HEK293 (cell line): ENCODE results near the gene KRT13.

ENCODE experiments used
- CTCF ChIP-seq: fragments of 450-650 bp; formaldehyde crosslinking; IDR thresholded peaks from 2 replicates; pipeline ENCODE4 v1.5.1; 2016; ENCODE audit warnings: missing biosample characterization, missing genetic modification characterization
- MYNN ChIP-seq: fragments of 450-650 bp; formaldehyde crosslinking; IDR thresholded peaks from 2 replicates; pipeline ENCODE4 v1.5.1; 2016; ENCODE audit warnings: missing biosample characterization, missing genetic modification characterization, borderline replicate concordance
- YY1 ChIP-seq: fragments of 450-650 bp; formaldehyde crosslinking; IDR thresholded peaks from 2 replicates; pipeline ENCODE4 v1.5.1; 2018; ENCODE audit warnings: missing biosample characterization, missing genetic modification characterization
- ZBTB7A ChIP-seq: fragments of 450-650 bp; formaldehyde crosslinking; IDR thresholded peaks from 2 replicates; pipeline ENCODE4 v1.5.1; 2016; ENCODE audit warnings: low read depth, missing biosample characterization, missing genetic modification characterization
- ZNF248 ChIP-seq: fragments of 450-650 bp; formaldehyde crosslinking; IDR thresholded peaks from 2 replicates; pipeline ENCODE4 v1.5.1; 2017; ENCODE audit warnings: missing biosample characterization, missing genetic modification characterization
- ZNF830 ChIP-seq: fragments of 450-650 bp; IDR thresholded peaks from 2 replicates; pipeline ENCODE4 v1.5.0; 2018; ENCODE audit warnings: missing biosample characterization, missing genetic modification characterization, low read depth, mild to moderate bottlenecking, moderate library complexity

- no peak for TF ChIP-seq CTCF (tag by site-specific recombination)
- TF ChIP-seq YY1 (tag by site-specific recombination), result no peak
- TF ChIP-seq ZNF248 (tag by site-specific recombination), result no peak
- no peak for TF ChIP-seq ZBTB7A (tag by site-specific recombination)
- no peak for TF ChIP-seq ZNF830 (tag by site-specific recombination)
- no peak for TF ChIP-seq MYNN
Observed at GRCh38 chr17:41455236-41455635, 50.2 kb downstream of the KRT13 start.
